Adipocyte (in vitro differentiated cells): Measurements from ENCODE around the gene ABCC3.

ENCODE experiments used
- DNase-seq: peaks from one replicate; pipeline ENCODE4 v3.0.0-alpha.2; 2015; ENCODE audit warnings: low read depth
- H3K27me3 ChIP-seq: replicated peaks from 2 replicates; pipeline ENCODE4 v1.7.0; 2013; ENCODE audit warnings: mild to moderate bottlenecking, low read length, moderate library complexity; ENCODE audit not compliant: control insufficient read depth, insufficient read depth
- H3K36me3 ChIP-seq: 2 replicates; pipeline ENCODE4 v1.7.0; 2013; ENCODE audit warnings: low read length, mild to moderate bottlenecking, moderate library complexity; ENCODE audit not compliant: control insufficient read depth, insufficient read depth, severe bottlenecking
- H3K4me1 ChIP-seq: 2 replicates; pipeline ENCODE4 v1.7.0; 2013; ENCODE audit warnings: mild to moderate bottlenecking, low read length, moderate library complexity; ENCODE audit not compliant: control insufficient read depth, insufficient read depth
- H3K4me3 ChIP-seq: 2 replicates; pipeline ENCODE4 v1.7.0; 2013; ENCODE audit warnings: mild to moderate bottlenecking, low read length, moderate library complexity
- H3K9ac ChIP-seq: 2 replicates; pipeline ENCODE4 v1.7.0; 2013; ENCODE audit warnings: mild to moderate bottlenecking, low read length, moderate library complexity
- H3K9me3 ChIP-seq: 2 replicates; pipeline ENCODE4 v1.7.0; 2013; ENCODE audit warnings: mild to moderate bottlenecking, low read length, moderate library complexity; ENCODE audit not compliant: control insufficient read depth

Gene ABCC3

DNA sequence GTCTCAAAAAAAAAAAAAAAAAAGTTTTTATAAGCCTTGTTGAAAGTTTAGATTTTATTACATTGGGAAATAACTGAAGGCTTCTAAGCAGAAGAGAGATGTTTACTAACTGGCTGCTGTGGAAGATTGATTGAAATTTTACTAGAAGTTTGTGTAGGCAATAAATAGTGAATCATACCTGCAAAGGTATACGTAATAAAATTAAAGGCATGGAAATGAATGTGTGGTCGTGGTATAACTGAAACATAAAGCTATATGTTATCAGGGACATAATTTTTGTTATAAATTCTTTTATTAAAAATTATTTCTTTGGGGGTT is 93.4 kb downstream of the ABCC3 start:
- Histone ChIP-seq H3K4me3 (no peak overlapping the region), H3K36me3 (no peaks in the 10 kb centered on the region), H3K4me1 (peaks cover 34% of the 10 kb centered on the region), H3K9me3 (no peaks in the 10 kb centered on the region), H3K27me3 (no peaks in the 10 kb centered on the region), H3K9ac (no peak overlapping the region)
- no peak for DNase-seq

DNA sequence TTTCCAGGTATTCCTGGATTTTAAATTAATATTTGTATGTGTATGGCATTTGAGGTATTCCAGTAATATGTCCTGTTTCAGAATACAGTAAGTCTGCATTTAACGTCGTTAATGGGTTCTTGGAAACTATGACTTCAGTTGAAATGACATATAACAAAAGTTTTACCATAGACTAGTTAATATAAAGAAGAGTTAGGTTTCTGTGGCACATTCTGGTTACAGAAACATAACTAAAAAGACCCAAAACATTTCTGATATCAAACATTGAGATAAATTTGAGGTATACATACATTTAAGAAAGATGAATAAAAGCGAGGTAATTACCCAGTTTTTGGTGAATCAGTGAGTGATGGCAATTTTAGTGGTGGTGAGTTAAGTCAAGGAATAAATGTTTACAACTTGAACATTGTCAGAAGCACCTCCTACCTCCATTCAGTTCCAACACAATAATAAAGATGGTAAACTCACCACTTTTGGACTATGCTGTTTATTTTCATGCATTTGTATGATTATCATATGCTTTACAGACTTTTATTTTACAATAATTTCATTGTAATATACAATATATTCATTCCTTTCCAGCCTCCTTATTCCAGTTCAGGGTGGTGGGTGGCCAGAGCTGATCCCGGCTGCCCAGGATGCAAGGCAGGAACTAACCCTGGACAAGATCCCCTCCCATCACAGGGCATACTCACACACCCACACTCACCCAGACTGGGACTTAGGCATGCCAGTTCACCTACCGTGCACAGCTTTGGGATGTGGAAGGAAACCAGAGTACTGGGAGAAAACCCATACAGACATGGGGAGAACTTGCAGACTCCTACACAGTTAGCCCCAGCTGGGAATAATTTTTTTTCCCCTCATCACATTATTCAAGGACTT is 94.4 kb downstream of the ABCC3 start:
- H3K36me3 ChIP-seq: no peaks in the 10 kb centered on the region
- DNase-seq: no peak
- no peak overlapping the region for H3K9ac ChIP-seq
- H3K4me3 ChIP-seq: no peak overlapping the region
- no peaks in the 10 kb centered on the region for H3K9me3 ChIP-seq
- peaks cover 29% of the 10 kb centered on the region for H3K4me1 ChIP-seq
- no peaks in the 10 kb centered on the region for H3K27me3 ChIP-seq

DNA sequence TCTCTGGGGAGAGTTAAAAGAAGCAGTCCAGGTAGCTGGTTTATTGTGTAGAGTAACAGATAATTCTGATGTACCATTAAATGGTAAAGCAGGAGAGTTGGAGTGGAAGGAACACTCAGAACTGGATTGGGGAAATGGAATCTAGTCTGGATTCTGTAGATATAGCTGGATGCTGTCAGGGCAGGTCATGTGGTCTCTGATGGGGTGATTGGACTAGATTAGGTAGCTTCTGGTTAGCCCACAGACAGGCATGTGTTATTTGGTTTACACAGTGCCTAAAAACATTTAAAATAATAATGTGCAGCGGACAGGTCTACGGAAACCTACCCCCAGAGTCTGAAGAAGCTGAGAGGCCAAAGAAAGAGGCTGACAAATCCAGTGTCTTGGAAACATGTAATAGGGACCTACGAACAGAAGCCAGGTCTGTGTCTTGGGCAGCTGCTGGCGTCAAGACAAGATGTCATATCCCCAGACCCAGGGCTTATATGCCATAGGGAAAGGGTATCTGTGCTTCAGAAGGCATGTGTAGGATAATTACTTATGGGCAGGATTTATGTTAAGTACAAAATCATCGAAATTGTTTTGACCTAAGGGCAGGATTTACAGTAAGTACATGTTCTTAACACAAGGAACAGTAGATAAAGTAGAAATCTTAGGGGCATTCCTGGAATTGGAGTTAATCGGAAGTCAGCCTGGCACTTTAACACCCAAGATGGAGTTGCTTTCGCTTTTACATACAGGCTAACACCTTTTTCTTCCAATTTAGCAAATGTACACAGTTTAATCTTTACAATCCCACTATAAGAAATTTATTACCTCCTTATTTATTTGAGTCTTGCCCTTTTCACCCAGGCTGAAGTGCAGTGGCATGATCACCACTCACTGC is 97.1 kb downstream of the ABCC3 start:
- H3K4me1 ChIP-seq: peaks cover 24% of the 10 kb centered on the region
- H3K9me3 ChIP-seq: no peaks in the 10 kb centered on the region
- no peak for DNase-seq
- no peaks in the 10 kb centered on the region for H3K36me3 ChIP-seq
- no peak overlapping the region for H3K4me3 ChIP-seq
- H3K9ac ChIP-seq: no peak overlapping the region
- H3K27me3 ChIP-seq: no peaks in the 10 kb centered on the region

DNA sequence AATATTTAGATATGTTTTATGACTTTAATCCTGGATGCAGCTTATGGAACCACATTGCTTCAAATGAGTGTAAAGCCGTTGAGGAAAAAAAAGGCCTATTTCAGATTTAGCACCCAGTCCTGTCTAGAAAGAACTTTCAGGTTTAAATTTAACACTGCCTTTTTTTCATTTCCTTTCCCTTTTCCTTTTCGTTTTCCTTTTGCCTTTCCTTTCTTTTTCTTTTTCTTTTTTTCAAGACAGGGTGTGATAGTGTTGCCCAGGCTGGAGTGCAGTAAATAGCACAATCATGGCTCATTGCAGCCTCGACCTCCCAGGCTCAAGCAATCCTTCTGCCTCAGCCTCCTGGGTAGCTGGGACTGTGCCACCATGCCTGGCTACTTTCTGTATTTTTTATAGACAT is 100.6 kb downstream of the ABCC3 start:
- peaks cover 32% of the 10 kb centered on the region for H3K36me3 ChIP-seq
- H3K9ac ChIP-seq: no peak overlapping the region
- no peak overlapping the region for H3K4me3 ChIP-seq
- peaks cover 34% of the 10 kb centered on the region for H3K4me1 ChIP-seq
- DNase-seq: no peak
- H3K9me3 ChIP-seq: no peaks in the 10 kb centered on the region
- H3K27me3 ChIP-seq: no peaks in the 10 kb centered on the region

DNA sequence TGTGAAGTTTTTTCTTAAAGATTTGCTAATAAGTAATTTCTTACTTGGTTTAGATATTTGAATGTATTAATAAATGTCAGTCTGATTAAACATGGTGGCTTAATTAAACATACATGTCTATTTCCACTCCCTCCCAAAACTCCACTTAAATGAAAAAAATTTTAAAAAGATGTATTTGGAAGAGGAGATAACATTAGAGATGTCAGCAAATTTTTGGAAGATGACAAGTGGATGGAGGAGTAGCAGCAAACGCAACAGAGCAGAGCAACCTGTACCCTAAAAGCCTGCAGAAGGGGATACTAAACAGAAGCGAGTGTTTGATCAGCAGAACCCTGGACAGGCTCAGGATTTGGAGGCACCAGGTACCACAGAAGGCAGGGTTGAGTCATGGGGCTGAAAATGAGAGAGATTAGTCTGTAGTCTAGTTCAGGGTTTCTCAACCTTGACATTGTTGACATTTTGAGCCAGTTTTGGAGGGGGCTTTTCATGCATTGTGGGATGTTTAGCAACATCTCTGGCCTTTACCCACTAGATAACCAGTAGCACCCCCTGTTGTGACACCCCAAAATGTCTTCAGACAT is 102.5 kb downstream of the ABCC3 start:
- peaks cover 29% of the 10 kb centered on the region for H3K4me1 ChIP-seq
- H3K9ac ChIP-seq: no peak overlapping the region
- H3K36me3 ChIP-seq: peaks cover 50% of the 10 kb centered on the region
- H3K9me3 ChIP-seq: no peaks in the 10 kb centered on the region
- no peaks in the 10 kb centered on the region for H3K27me3 ChIP-seq
- DNase-seq: no peak
- no peak overlapping the region for H3K4me3 ChIP-seq

DNA sequence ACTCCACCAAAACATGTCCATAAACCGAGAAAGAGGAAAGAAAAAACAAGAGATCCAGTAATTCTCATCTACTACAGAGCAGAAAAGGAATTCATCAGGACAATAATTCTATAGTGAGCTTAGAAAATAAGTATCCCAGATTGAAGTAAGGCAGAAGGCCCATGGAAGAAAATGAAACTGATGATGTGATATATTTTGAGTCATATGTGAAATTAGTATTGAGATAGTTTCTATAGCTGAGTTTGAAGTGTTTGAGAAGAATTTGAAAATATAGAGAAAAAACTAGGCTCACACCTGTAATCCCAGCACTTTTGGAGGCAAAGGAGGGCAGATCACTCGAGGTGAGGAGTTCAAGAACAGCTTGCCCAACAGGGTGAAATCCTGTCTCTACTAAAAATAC is 104.4 kb downstream of the ABCC3 start:
- Histone ChIP-seq H3K4me3 (no peak overlapping the region), H3K9ac (no peak overlapping the region), H3K27me3 (no peaks in the 10 kb centered on the region), H3K9me3 (no peaks in the 10 kb centered on the region), H3K4me1 (peaks cover 24% of the 10 kb centered on the region), H3K36me3 (peaks cover 69% of the 10 kb centered on the region)
- DNase-seq: no peak
